Mesenchymal stem cell (in vitro differentiated cells and primary cell): Measurements from ENCODE around the gene ACADS.

Source experiments
- DNase-seq: peaks from one replicate; pipeline ENCODE4 v3.0.0-alpha.2; 2013
- H2AFZ ChIP-seq: one replicate; pipeline ENCODE4 v1.6.1; 2013; ENCODE audit warnings: low read depth, mild to moderate bottlenecking, control low read depth, inconsistent platforms, low read length, moderate library complexity
- H2AK5ac ChIP-seq: 2 replicates; pipeline ENCODE4 v1.6.1; 2013; ENCODE audit warnings: low read length, moderate library complexity, mild to moderate bottlenecking, inconsistent platforms; ENCODE audit not compliant: severe bottlenecking
- H2BK120ac ChIP-seq: one replicate; pipeline ENCODE4 v1.6.1; 2013; ENCODE audit warnings: low read depth, mild to moderate bottlenecking, inconsistent platforms, low read length, moderate library complexity
- H2BK12ac ChIP-seq, 2 experiments: one replicate each; pipeline ENCODE4 v1.6.1; 2013; ENCODE audit warnings: inconsistent platforms in 2 of 2, low read length in 2 of 2, mild to moderate bottlenecking in 2 of 2, moderate library complexity in 2 of 2, control low read depth in 1 of 2
- H2BK15ac ChIP-seq: one replicate; pipeline ENCODE4 v1.6.1; 2013; ENCODE audit warnings: mild to moderate bottlenecking, low read depth, inconsistent platforms; ENCODE audit not compliant: poor library complexity, severe bottlenecking
- H2BK5ac ChIP-seq: 2 replicates; pipeline ENCODE4 v1.6.1; 2013; ENCODE audit warnings: low read depth, mild to moderate bottlenecking, low read length, control low read depth, inconsistent platforms; ENCODE audit not compliant: poor library complexity, severe bottlenecking
- H3K14ac ChIP-seq, 2 experiments: one replicate each; pipeline ENCODE4 v1.6.1; 2013; ENCODE audit warnings: inconsistent platforms in 2 of 2, low read length in 2 of 2, control low read depth in 1 of 2, mild to moderate bottlenecking in 1 of 2, moderate library complexity in 1 of 2
- H3K18ac ChIP-seq, 2 experiments: one replicate each; pipeline ENCODE4 v1.6.1; 2013; ENCODE audit warnings: inconsistent platforms in 2 of 2, low read length in 2 of 2, control low read depth in 1 of 2, low read depth in 1 of 2, mild to moderate bottlenecking in 1 of 2
- H3K23ac ChIP-seq, 2 experiments: one replicate each; pipeline ENCODE4 v1.6.1; 2013; ENCODE audit warnings: inconsistent platforms in 2 of 2, low read length in 2 of 2, mild to moderate bottlenecking in 2 of 2, moderate library complexity in 2 of 2, control low read depth in 1 of 2
- H3K27ac ChIP-seq: 2 replicates; pipeline ENCODE4 v1.5.1; 2013; ENCODE audit warnings: mild to moderate bottlenecking, moderate library complexity, low read length, control low read depth, inconsistent platforms; ENCODE audit not compliant: poor library complexity, severe bottlenecking
- H3K27me3 ChIP-seq, 2 experiments: 2 replicates each; pipeline versions ENCODE4 v1.6.1 to v1.7.0; 2013; ENCODE audit warnings: low read length in 2 of 2, mild to moderate bottlenecking in 2 of 2, moderate library complexity in 2 of 2, control low read depth in 1 of 2, inconsistent platforms in 1 of 2; ENCODE audit not compliant: control insufficient read depth in 1 of 2, insufficient read depth in 1 of 2
- H3K36me3 ChIP-seq, 2 experiments: 2 replicates each; pipeline versions ENCODE4 v1.6.1 to v1.7.0; 2013; ENCODE audit warnings: low read length in 2 of 2, control low read depth in 1 of 2, inconsistent platforms in 1 of 2, low read depth in 1 of 2, mild to moderate bottlenecking in 1 of 2; ENCODE audit not compliant: insufficient read depth in 2 of 2, control insufficient read depth in 1 of 2
- H3K4ac ChIP-seq, 2 experiments: one replicate each; pipeline ENCODE4 v1.6.1; 2013; ENCODE audit warnings: inconsistent platforms in 2 of 2, low read length in 2 of 2, mild to moderate bottlenecking in 2 of 2, moderate library complexity in 2 of 2, control low read depth in 1 of 2, low read depth in 1 of 2
- H3K4me1 ChIP-seq: 2 replicates; pipeline ENCODE4 v1.6.1; 2013; ENCODE audit warnings: low read depth, low read length, control low read depth; ENCODE audit not compliant: control insufficient read depth, insufficient read depth
- H3K4me2 ChIP-seq: 2 replicates; pipeline ENCODE4 v1.6.1; 2013; ENCODE audit warnings: low read length, mild to moderate bottlenecking, inconsistent platforms; ENCODE audit not compliant: poor library complexity, severe bottlenecking
- H3K4me3 ChIP-seq, 2 experiments: 2 replicates each; pipeline versions ENCODE4 v1.5.1 to v1.7.0; 2013; ENCODE audit warnings: low read length in 2 of 2, mild to moderate bottlenecking in 2 of 2, control low read depth in 1 of 2, low read depth in 1 of 2; ENCODE audit not compliant: insufficient read depth in 1 of 2
- H3K79me1 ChIP-seq: replicated peaks from 2 replicates; pipeline ENCODE4 v1.6.1; 2013; ENCODE audit warnings: mild to moderate bottlenecking, control low read depth, low read length, inconsistent platforms; ENCODE audit not compliant: poor library complexity, severe bottlenecking
- H3K9ac ChIP-seq: 2 replicates; pipeline ENCODE4 v1.7.0; 2013; ENCODE audit warnings: mild to moderate bottlenecking, low read length, moderate library complexity
- H3K9me3 ChIP-seq: 2 replicates; pipeline ENCODE4 v1.7.0; 2013; ENCODE audit warnings: mild to moderate bottlenecking, low read length; ENCODE audit not compliant: control insufficient read depth
- H4K8ac ChIP-seq: one replicate; pipeline ENCODE4 v1.6.1; 2013; ENCODE audit warnings: inconsistent platforms, mild to moderate bottlenecking, low read length, moderate library complexity
- H4K91ac ChIP-seq: one replicate; pipeline ENCODE4 v1.6.1; 2013; ENCODE audit warnings: mild to moderate bottlenecking, low read length, inconsistent platforms
- WGBS: methylation state at CpG from one replicate; pipeline ENCODE4 v1.1.7; 2013; ENCODE audit warnings: mixed read lengths; 5-methylcytosine and 5-hydroxymethylcytosine counted together

The ACADS gene

GRCh38 chr12:120693848-120694247 lies 31.8 kb upstream of the ACADS start:
- H2AK5ac ChIP-seq = no peak overlapping the region
- no peak for DNase-seq
- H2AFZ ChIP-seq = no peak overlapping the region
- no peak overlapping the region for H3K4ac ChIP-seq
- no peak overlapping the region for H3K9ac ChIP-seq
- H3K14ac ChIP-seq = no peak overlapping the region
- H3K4me2 ChIP-seq = no peak overlapping the region
- H2BK15ac ChIP-seq = no peak overlapping the region
- no peak overlapping the region for H2BK120ac ChIP-seq
- no peak overlapping the region for H3K27ac ChIP-seq
- H3K23ac ChIP-seq = no peak overlapping the region
- no peak overlapping the region for H3K4me3 ChIP-seq
- peaks cover 33 to 50% of the 10 kb centered on the region in 2 experiments for H3K36me3 ChIP-seq
- H3K18ac ChIP-seq = no peak overlapping the region
- H3K4me1 ChIP-seq = peaks cover 5% of the 10 kb centered on the region
- no peaks in the 10 kb centered on the region for H3K9me3 ChIP-seq
- no peak overlapping the region for H2BK5ac ChIP-seq
- 96% methylated on average over 4 of the region's 4 CpGs for WGBS
- peaks cover 41% of the 10 kb centered on the region for H3K79me1 ChIP-seq
- no peak overlapping the region for H4K8ac ChIP-seq
- H3K27me3 ChIP-seq = no peaks in the 10 kb centered on the region
- no peak overlapping the region for H4K91ac ChIP-seq
- no peak overlapping the region for H2BK12ac ChIP-seq

- no peaks in the 10 kb centered on the region for H3K9me3 ChIP-seq
- no peaks in the 10 kb centered on the region for H3K27me3 ChIP-seq
- H3K4ac ChIP-seq = no peak overlapping the region
- peaks cover 51 to 78% of the 10 kb centered on the region in 2 experiments for H3K36me3 ChIP-seq
- no peak overlapping the region for H2AFZ ChIP-seq
- no peak overlapping the region for H4K8ac ChIP-seq
- H2BK5ac ChIP-seq = no peak overlapping the region
- no peak overlapping the region for H3K9ac ChIP-seq
- no peak overlapping the region for H3K27ac ChIP-seq
- H4K91ac ChIP-seq = no peak overlapping the region
- H2BK12ac ChIP-seq = no peak overlapping the region
- DNase-seq = no peak
- no peak overlapping the region for H3K23ac ChIP-seq
- no peak overlapping the region for H2BK15ac ChIP-seq
- H2BK120ac ChIP-seq = no peak overlapping the region
- no peak overlapping the region for H2AK5ac ChIP-seq
- H3K4me3 ChIP-seq = no peak overlapping the region
- peaks cover 57% of the 10 kb centered on the region for H3K79me1 ChIP-seq
- no peak overlapping the region for H3K14ac ChIP-seq
- WGBS = 92% methylated on average over 6 of the region's 6 CpGs
- H3K18ac ChIP-seq = no peak overlapping the region
- no peak overlapping the region for H3K4me2 ChIP-seq
- peaks cover 1% of the 10 kb centered on the region for H3K4me1 ChIP-seq
Measured at GRCh38 chr12:120696626-120697025, 29.0 kb upstream of the ACADS start.

GRCh38 chr12:120697344-120697743 lies 28.3 kb upstream of the ACADS start:
- H2AFZ ChIP-seq = no peak overlapping the region
- no peaks in the 10 kb centered on the region for H3K9me3 ChIP-seq
- H3K79me1 ChIP-seq = peaks cover 59% of the 10 kb centered on the region
- H3K18ac ChIP-seq = no peak overlapping the region
- no peaks in the 10 kb centered on the region for H3K27me3 ChIP-seq
- H3K4me3 ChIP-seq = no peak overlapping the region
- no peak overlapping the region for H2BK120ac ChIP-seq
- no peak overlapping the region for H2BK5ac ChIP-seq
- H3K4me2 ChIP-seq = no peak overlapping the region
- H4K8ac ChIP-seq = no peak overlapping the region
- H2AK5ac ChIP-seq = no peak overlapping the region
- H3K4ac ChIP-seq = no peak overlapping the region
- H4K91ac ChIP-seq = no peak overlapping the region
- no CpG with 5 or more reads among the region's 1 CpG for WGBS
- peaks cover 58 to 85% of the 10 kb centered on the region in 2 experiments for H3K36me3 ChIP-seq
- peaks cover 1% of the 10 kb centered on the region for H3K4me1 ChIP-seq
- H2BK15ac ChIP-seq = no peak overlapping the region
- DNase-seq = no peak
- H3K14ac ChIP-seq = no peak overlapping the region
- H2BK12ac ChIP-seq = no peak overlapping the region
- no peak overlapping the region for H3K9ac ChIP-seq
- no peak overlapping the region for H3K23ac ChIP-seq
- no peak overlapping the region for H3K27ac ChIP-seq

- Histone ChIP-seq H3K36me3 (peaks cover 68 to 98% of the 10 kb centered on the region in 2 experiments), H3K23ac (no peak overlapping the region), H3K4ac (no peak overlapping the region), H2AK5ac (no peak overlapping the region), H2BK12ac (no peak overlapping the region), H3K4me3 (no peak overlapping the region), H3K27me3 (no peaks in the 10 kb centered on the region), H2BK15ac (no peak overlapping the region), H3K27ac (no peak overlapping the region), H2AFZ (no peak overlapping the region), H2BK5ac (no peak overlapping the region), H3K4me2 (no peak overlapping the region), H3K79me1 (peaks cover 66% of the 10 kb centered on the region), H4K8ac (no peak overlapping the region), H3K18ac (no peak overlapping the region), H3K9me3 (no peaks in the 10 kb centered on the region), H3K14ac (no peak overlapping the region), H2BK120ac (no peak overlapping the region), H3K9ac (no peak overlapping the region), H3K4me1 (peaks cover 1% of the 10 kb centered on the region), H4K91ac (no peak overlapping the region)
- DNase-seq = no peak
- WGBS = 100% methylated on average over 3 of the region's 3 CpGs
Measured at GRCh38 chr12:120698665-120699064, 27.0 kb upstream of the ACADS start.
